A549 treated with AZD9567 at 1 μM for 4 hours (cell line): ENCODE measurements around the gene LTBP2. TPM values are rescaled to one million over a fixed set of nuclear protein-coding genes. Genes with fewer than 3 reads are reported as not detected.

Experiments
- total RNA-seq: library from RNA; stranded (reverse); fragments of 200-300 nt; extraction: Qiagen RNA extraction; gene quantifications from 5 replicates; pipeline ENCODE4 v1.2.3, GENCODE V29; 2022; ENCODE audit not compliant: insufficient read depth

The LTBP2 gene
- total RNA-seq, result 8.0 to 10.9 TPM (median 9.3 TPM) in 5 replicates

DNA sequence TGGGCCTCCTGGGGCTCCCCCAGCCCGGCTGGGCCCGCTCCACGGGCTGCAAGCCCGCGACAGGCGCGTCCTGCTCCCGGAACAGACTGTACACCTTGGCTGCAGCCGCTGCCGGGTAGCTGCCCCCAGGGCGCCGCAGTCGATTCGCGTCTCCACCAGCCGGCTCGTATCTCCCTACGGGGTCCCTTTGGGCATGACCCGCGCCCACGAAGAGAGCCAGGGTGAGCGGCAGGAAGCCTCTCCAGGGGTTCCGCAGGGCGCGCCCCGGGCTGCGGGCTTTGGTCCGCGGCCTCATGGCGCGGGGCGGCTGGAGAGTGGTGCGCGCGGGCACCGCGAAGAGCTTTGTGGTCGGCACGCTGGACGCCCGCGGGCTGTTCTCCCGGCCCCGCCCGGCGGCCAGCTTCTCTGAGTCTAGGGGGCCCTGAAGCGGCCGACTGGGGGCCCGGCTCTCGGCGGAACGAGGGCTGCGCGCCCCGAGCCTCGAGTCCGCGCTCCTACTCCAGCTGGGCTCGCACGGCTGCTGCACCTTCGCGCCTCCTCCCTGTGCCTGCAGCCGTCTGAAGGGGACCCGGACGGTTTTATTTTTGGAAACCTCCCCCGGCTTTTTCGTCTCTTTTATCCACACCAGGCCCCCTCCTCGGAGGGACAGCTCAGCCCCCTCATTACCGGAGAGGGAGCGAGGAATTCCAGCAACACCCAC lies at the start of gene LTBP2:
LTBP2 (minus strand) TSS at position 588 of the 700 bp plus-strand sequence; CDS start at position 295, 293 bp downstream.

DNA sequence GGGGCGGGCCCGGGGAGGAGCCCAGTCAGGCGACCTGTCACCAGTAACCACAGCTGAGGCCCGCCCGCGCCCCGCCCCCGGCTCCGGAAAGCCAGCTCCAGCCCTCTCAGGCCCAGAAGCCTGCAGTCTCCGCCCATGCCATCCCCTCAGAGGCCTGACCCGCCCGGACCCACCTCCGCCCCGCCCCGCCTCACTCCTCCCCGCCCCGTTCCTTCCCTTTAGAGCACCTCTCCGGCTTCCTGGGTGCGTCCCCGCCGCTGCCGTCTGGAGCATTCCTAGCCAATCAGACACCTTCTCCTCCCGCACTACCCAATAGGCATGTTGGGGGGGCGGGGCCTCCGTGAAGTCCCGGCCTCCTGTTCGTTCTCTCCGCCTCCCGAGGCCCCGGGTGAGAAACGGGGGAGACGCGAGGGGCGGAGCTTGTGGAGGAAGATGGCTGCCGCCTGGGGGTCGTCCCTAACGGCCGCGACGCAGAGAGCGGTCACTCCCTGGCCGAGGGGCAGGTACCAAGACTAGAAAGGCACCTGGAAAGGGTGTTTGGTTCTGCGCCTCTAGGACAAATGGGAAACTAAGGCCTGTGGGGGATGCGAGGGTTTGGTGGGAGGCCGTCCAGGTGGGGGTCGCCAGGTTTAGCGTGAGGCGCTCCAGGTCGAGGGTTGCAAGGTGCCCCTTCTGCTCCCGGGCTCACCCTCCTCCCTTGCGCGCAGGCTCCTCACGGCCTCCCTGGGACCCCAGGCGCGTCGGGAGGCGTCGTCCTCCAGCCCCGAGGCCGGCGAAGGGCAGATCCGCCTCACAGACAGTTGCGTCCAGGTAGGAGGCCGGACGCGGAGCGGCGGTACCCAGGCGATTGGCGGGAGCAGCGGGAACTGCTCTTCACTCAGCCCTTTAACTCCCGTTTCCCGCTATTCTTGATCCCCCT lies 118.4 kb downstream of the LTBP2 start, which contains the start of gene ISCA2:
ISCA2 (plus strand) TSS at position 423 of the 919 bp plus-strand sequence; CDS start at position 433, 10 bp downstream.

DNA sequence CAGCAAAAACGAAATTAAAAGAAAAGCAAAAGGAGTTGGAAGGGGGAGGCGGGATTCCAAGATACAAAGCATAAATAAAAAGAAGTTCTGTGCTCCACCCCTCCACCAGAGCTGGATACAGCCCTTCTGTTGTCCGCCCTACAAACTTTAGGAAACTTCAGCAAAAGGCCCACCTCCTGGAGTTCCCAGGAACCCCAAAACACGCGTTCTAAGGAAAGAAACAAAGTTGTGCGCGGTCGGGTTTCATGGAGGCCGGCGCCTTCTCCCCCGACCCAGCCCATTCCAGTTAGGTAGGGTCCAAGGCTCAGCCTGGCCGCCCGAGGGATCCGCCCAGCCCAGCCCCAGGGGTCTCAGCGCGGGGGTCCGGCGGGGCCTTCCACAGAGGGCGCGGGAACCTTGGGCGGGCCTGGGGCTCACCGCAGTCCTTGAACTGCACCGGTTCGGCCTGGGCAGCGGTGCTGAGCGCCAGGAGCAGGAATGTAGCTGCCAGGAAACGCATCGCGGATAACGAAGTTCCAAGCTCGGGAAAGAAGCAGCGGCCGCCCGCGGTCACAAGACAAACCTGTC lies 119.2 kb downstream of the LTBP2 start, which contains the start of gene NPC2:
NPC2 (minus strand) TSS at position 530 of the 567 bp plus-strand sequence; CDS start at position 499, 31 bp downstream.

Other genes starting within 250 kb of the LTBP2 start
- not detected in 5 replicates for gene SYNDIG1L, start 186.0 kb downstream of the LTBP2 start, total RNA-seq
- gene NPC2, start 118.9 kb downstream of the LTBP2 start, total RNA-seq, result 215 to 316 TPM (median 233 TPM) in 5 replicates
- 35.3 to 45.4 TPM (median 39.1 TPM) in 5 replicates for gene ISCA2, start 118.5 kb downstream of the LTBP2 start, total RNA-seq
- gene AREL1, start 100.8 kb upstream of the LTBP2 start, total RNA-seq, result 19.8 to 27.4 TPM (median 25.8 TPM) in 5 replicates
- gene FCF1, start 100.9 kb upstream of the LTBP2 start, total RNA-seq, result 44.0 to 48.6 TPM (median 46.9 TPM) in 5 replicates
- 34.0 to 39.0 TPM (median 35.8 TPM) in 5 replicates for gene YLPM1, start 151.1 kb upstream of the LTBP2 start, total RNA-seq